ENCODE data around the gene BAZ2B. TPM values are rescaled to one million over a fixed set of nuclear protein-coding genes. Genes with fewer than 3 reads are reported as not detected.
A peak's percentile ranks its signal among the peaks of the same experiment; 100 is the strongest.

BAZ2B gene
- total RNA-seq, 3 donors from 2014 or later, result 58.9 to 98.1 (median 72.5) TPM

GRCh38 chr2:159513745-159514144 is 102.6 kb downstream of the BAZ2B start:
- Histone ChIP-seq H3K36me3 (ENCODE audit: low read depth) (no peaks in the 10 kb centered on the region), H3K4me1 (ENCODE audit: low read depth) (no peaks in the 10 kb centered on the region), H3K9me3 (no peaks in the 10 kb centered on the region), H3K4me3 (no peak overlapping the region)
- intact Hi-C loops (cut with DNase I, micrococcal nuclease), result no loop called here
- ATAC-seq (no peak), DNase-seq (no peak)
- no peak for TF ChIP-seq CTCF (IDR thresholded peaks at IDR 0.05)

- no peaks in the 10 kb centered on the region for H3K36me3 ChIP-seq (ENCODE audit: low read depth)
- no peak for ATAC-seq
- H3K4me3 ChIP-seq, result no peak overlapping the region
- DNase-seq, result no peak
- no peak for TF ChIP-seq CTCF (IDR thresholded peaks at IDR 0.05)
- no peaks in the 10 kb centered on the region for H3K4me1 ChIP-seq (ENCODE audit: low read depth)
- intact Hi-C loops (cut with DNase I, micrococcal nuclease), result no loop called here
- no peaks in the 10 kb centered on the region for H3K9me3 ChIP-seq
Observed at GRCh38 chr2:159508140-159508539, 108.2 kb downstream of the BAZ2B start.

GRCh38 chr2:159506764-159507440 is 109.4 kb downstream of the BAZ2B start:
- Histone ChIP-seq H3K36me3 (ENCODE audit: low read depth) (no peaks in the 10 kb centered on the region), H3K4me3 (no peak overlapping the region), H3K4me1 (ENCODE audit: low read depth) (no peaks in the 10 kb centered on the region), H3K9me3 (no peaks in the 10 kb centered on the region)
- DNase-seq (no peak), ATAC-seq (peak; percentile 83)
- no peak for TF ChIP-seq CTCF (IDR thresholded peaks at IDR 0.05)
- intact Hi-C loops (cut with DNase I, micrococcal nuclease), result no loop called here

GRCh38 chr2:159506202-159506601 is 110.1 kb downstream of the BAZ2B start:
- Histone ChIP-seq H3K4me3 (no peak overlapping the region), H3K36me3 (ENCODE audit: low read depth) (no peaks in the 10 kb centered on the region), H3K4me1 (ENCODE audit: low read depth) (no peaks in the 10 kb centered on the region), H3K9me3 (no peaks in the 10 kb centered on the region)
- no peak for DNase-seq
- no peak for TF ChIP-seq CTCF (IDR thresholded peaks at IDR 0.05)
- intact Hi-C loops (cut with DNase I, micrococcal nuclease), result no loop called here
- no peak for ATAC-seq

- DNase-seq, result no peak
- TF ChIP-seq CTCF (IDR thresholded peaks at IDR 0.05), result no peak
- Histone ChIP-seq H3K4me3 (no peak overlapping the region), H3K9me3 (no peaks in the 10 kb centered on the region), H3K36me3 (ENCODE audit: low read depth) (no peaks in the 10 kb centered on the region), H3K4me1 (ENCODE audit: low read depth) (no peaks in the 10 kb centered on the region)
- ATAC-seq, result no peak
- intact Hi-C loops (cut with DNase I, micrococcal nuclease), result no loop called here
Observed at GRCh38 chr2:159505196-159505595, 111.2 kb downstream of the BAZ2B start.

GRCh38 chr2:159501743-159502142 is 114.6 kb downstream of the BAZ2B start:
- H3K9me3 ChIP-seq, result no peaks in the 10 kb centered on the region
- ATAC-seq (no peak), DNase-seq (no peak)
- no peak overlapping the region for H3K4me3 ChIP-seq
- H3K4me1 ChIP-seq (ENCODE audit: low read depth), result peaks cover 8% of the 10 kb centered on the region
- H3K36me3 ChIP-seq (ENCODE audit: low read depth), result no peaks in the 10 kb centered on the region
- intact Hi-C loops (cut with DNase I, micrococcal nuclease), result no loop called here
- TF ChIP-seq CTCF (IDR thresholded peaks at IDR 0.05), result no peak
